HG03439 (cell line): ENCODE measurements around the gene NUP210.
A peak's percentile ranks its signal among the peaks of the same experiment; 100 is the strongest.
"Not testable (repeated sequence)": the region's sequence is repeated elsewhere in the genome, so short reads cannot be mapped to it uniquely, and the experiment has no call there.

Experiments used
- ATAC-seq: cut with Tn5 transposase; IDR thresholded peaks from one replicate; pipeline ENCODE4 v1.9.1; 2021; ENCODE audit warnings: mild to moderate bottlenecking, moderate library complexity; ENCODE audit not compliant: unreplicated experiment

NUP210 gene

GRCh38 chr3:13430411-13430875, 10.3 kb upstream of the NUP210 start:
- ATAC-seq = not testable (repeated sequence)

DNA sequence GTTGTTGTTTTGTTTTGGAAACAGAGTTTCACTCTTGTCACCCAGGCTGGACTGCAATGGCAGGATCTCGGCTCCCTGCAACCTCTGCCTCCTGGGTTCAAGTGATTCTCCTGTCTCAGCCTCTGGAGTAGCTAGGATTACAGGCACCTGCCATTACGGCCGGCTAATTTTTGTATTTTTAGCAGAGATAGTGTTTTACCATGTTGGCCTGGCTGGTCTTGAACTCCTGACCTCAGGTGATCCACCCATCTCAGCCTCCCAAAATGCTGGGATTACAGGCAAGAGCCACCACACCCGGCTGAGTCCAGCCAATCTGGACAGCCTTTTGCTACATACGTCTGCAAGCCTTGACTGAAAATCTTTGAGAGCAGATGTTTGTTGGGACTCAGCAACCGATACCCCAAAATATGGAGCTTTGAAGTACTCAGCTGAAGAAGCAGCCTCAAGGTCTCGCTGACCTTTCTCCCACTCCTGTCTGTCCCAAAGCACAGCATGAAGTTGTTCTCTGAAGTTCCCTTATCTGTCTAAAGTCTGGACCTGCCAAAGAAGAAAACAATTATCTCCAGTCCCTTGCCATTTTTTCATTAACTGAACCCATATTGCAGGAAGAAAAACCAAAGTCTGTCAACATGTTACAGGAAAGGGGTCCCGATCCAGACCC, 9.6 kb upstream of the NUP210 start:
- no peak for ATAC-seq

DNA sequence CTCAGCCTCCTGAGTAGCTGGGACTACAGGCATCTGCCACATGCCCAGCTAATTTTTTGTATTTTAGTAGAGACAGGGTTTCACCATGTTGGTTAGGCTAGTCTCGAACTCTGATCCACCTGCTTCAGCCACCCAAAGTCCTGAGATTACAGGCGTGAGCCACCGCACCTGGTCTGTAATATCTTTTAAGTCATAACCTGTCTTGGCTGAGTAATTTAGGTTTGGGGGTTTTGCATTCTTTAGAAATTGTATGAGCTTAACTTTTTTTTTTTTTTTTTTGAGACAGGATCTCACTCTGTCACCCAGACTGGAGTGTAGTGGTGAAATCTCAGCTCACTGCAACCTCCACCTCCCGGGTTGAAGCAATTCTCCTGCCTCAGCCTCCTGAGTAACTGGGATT, 8.6 kb upstream of the NUP210 start:
- ATAC-seq = not testable (repeated sequence)

GRCh38 chr3:13427662-13428603, 7.8 kb upstream of the NUP210 start:
- ATAC-seq = no peak

DNA sequence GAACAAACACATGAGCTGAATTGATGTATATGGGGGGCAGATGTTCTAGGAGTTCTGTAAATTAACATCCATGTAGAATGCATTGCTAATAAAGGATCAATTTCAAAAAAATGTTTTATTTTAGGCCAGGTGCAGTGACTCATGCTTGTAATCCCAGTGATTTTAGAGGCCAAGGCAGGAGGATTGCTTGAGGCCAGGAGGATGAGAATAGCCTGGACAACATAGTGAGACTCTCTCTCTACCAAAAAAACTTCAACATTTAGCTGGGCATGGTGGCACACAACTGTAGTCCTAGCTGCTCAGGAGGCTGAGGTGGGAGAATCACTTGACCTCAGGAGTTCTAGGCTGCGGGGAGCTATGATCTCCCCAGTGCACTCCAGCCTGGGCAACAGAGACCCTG, 6.5 kb upstream of the NUP210 start:
- ATAC-seq = no peak

DNA sequence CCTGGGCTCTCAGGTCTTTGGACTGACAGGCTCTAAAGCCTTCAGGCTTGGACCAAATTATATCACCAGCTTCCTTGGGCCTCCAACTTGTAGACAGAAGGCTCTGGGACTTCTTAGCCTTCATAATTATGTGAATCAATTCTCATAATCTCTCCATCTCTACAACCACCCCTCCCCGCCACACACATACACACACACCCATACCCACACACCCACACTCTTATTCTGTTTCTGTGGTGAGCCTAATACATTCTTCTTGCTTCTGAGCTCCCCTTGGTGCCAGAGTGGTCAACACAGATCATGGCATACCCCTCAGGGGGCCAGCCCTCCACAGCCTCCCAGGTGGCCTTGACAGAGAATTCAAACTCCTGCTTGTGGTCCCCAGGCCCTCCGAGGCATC, 5.6 kb upstream of the NUP210 start:
- ATAC-seq = no peak

GRCh38 chr3:13424865-13425617, 4.9 kb upstream of the NUP210 start:
- ATAC-seq = no peak

DNA sequence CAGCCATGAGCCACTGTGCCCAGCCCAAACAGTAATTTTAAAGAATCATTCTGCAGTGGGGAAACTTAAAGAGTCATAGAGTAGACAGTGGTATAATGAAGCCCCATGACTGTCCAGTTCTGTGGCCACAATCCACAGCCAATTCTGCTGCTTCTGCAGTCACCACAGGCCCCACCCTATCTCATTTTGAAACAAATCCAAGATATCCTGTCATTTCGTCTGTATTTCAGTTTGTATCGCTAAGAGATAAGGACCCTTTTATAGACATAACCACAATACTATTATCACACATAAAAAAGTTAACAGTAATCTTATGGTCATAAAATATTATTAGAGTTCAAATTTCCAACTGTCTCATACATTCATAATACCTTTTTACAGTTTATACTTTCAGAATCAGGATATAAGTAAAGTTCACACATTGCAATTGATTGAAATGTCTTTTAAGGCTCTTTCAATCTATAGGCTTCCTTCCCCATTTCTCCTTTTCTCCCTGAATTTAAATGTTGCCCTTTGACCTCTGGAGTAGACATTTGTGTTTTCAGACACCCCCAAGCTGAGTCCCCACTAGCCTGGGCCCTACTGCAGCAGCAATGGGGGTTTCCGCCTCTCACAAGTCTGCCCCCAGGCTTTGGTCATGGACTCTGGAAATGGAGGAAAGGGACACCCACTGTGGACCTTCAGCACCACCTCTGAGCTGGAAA, 4.2 kb upstream of the NUP210 start:
- no peak for ATAC-seq

- no peak for ATAC-seq
Measured at GRCh38 chr3:13420831-13421765, 976 bp upstream of the NUP210 start.

DNA sequence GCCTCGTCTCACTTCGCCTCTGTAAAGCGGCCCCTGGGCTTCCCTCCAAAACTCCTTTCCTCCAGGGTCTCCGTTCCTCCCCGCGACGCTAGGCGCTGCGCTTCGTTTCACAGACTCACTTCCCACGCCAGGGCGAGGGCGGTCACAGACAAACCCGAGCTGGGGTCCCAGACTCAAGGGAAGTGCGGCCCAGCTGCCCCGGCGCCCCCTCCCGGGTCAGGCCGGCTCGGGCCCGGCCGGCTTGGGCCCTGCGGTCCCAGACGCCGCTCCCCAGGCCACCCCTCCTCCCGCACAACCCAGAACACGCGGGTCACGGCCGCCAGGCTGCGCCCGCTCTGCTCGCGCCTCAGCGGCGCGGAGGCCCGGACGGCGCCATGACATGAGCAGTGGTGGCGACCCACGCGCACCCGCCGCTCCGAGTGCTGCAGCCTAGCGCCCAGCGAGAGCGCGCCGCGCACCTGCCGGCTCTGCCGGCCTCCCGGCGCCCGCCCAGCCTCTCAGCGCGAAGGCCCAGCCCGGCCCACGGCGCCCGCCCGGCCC, 547 bp downstream of the NUP210 start:
- ATAC-seq = peak; percentile 37

DNA sequence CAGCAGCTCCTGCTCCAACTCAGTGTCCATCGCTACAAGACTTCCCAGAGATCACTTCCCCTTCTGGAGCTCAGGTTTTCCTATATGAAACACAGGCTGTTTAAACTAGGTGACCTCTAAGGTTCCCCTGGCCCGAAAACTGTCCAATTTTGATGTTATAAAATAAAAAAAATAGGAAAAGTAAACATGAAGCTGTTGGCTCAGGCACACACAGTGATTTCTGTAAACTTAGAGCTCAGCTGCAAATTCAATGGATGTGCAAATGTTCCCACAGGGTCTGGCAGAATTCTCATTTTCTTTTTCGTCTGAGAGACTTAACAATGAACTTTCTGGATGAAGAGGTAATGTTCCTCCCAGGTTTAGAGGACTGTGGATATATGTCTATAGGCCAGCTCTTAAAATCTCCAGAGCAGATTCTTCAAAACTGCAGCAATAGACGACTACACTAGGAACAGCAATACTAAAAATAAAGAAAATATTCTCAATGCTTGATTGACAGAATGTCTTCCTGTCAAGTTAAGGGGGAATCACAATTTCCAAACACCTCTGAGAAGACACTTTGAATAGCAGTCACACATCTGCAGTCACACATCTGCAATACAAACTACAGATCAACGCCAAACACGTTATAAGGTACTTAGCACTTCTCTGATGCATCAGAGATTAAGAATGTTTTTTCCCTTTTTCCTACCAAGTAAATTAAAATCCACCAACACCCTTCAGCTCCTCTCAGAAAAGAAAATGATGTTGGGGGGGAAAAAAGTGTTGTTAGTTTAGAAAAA, 2.8 kb downstream of the NUP210 start:
- ATAC-seq = no peak

GRCh38 chr3:13415997-13416793, 3.9 kb downstream of the NUP210 start:
- no peak for ATAC-seq

GRCh38 chr3:13415236-13415986, 4.7 kb downstream of the NUP210 start:
- no peak for ATAC-seq

GRCh38 chr3:13414040-13414729, 5.9 kb downstream of the NUP210 start:
- ATAC-seq = peak; percentile 83

DNA sequence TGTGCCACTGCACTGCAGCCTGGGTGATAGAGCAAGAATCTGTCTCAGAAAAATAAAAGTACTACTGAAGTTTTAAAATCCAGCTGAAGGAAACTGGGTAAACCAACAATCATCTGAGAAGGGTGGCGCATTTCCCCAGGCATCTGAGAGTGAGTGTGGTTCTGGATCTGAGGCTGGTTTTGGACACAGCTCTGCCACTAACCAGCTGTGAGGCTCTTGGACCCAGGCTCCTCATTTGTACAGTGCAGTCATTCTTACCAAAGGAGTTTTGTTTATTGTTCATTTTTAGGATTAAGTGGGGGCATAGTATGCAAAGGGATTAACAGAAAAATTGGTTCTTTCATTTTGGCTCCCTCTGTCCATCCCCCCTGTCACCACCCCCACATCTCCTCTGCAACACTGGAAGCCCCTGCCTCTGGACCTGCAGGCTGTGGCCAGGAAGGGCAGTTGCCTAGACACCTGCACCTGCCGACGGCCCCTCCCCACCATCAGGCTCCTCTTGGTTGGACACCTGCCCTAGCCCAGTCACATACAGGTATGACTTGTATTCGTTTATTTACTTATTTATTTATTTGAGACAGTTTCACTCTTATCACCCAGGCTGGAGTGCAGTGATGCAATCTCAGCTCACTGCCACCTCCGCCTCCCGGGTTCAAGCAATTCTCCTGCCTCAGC, 8.8 kb downstream of the NUP210 start:
- ATAC-seq = no peak

DNA sequence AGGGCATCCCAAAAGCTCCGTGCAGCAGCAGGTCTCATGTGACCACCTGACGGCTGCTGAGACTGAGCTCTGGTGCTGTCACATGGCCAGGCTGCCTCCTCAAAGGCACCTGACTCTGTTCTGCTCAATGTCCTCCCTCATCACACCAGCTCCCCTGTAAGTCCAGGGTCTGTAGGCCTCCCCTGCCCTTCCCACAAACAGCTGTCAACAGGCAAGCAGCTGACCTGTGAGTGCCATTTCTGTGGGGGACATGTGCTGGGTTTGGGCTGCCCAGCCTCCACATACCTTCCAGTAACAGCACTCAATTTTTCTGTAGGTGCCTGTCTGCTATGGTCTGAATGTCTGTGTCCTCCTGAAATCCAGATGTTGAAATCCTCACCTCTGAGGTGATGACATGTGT, 11.2 kb downstream of the NUP210 start:
- no peak for ATAC-seq
